Colonic mucosa (tissue), 4 donors: ENCODE data around the gene CRHR1. TPM values are rescaled to one million over a fixed set of nuclear protein-coding genes. Genes with fewer than 3 reads are reported as not detected.
"Not testable (repeated sequence)": the region's sequence is repeated elsewhere in the genome, so short reads cannot be mapped to it uniquely, and the experiment has no call there.

Experiments
- DNase-seq: peaks from one replicate; pipeline ENCODE4 v3.0.0-alpha.2; 2020
- H3K27ac ChIP-seq: fragments of 200-600 bp; one replicate; pipeline ENCODE4 v1.8.0; 2021
- H3K27me3 ChIP-seq: fragments of 200-600 bp; one replicate; pipeline ENCODE4 v1.8.0; 2021
- H3K36me3 ChIP-seq: fragments of 200-600 bp; one replicate; pipeline ENCODE4 v1.8.0; 2021
- H3K4me1 ChIP-seq: fragments of 200-600 bp; one replicate; pipeline ENCODE4 v1.8.0; 2021; ENCODE audit warnings: mild to moderate bottlenecking
- H3K4me3 ChIP-seq: fragments of 200-600 bp; one replicate; pipeline ENCODE4 v1.8.0; 2021
- H3K9ac ChIP-seq, 2 donors: one replicate each; pipeline ENCODE4 v1.7.0; 2013; ENCODE audit warnings: control low read depth in 2 of 2, low read depth in 2 of 2, low read length in 2 of 2
- H3K9me3 ChIP-seq: fragments of 200-600 bp; one replicate; pipeline ENCODE4 v1.8.0; 2021
- CTCF ChIP-seq: fragments of 200-600 bp; IDR thresholded peaks from one replicate; pipeline ENCODE4 v1.8.0; 2022; ENCODE audit warnings: antibody characterized with exemption, mild to moderate bottlenecking
- intact Hi-C: fragments of 100-400 bp; cut with DNase I; formaldehyde crosslinking; loops from one replicate; pipeline ENCODE4 v1.14.1; 2022
- total RNA-seq, 2 donors: library from RNA; stranded (reverse); fragmentation: NEBNext Ultra II Directional in 1 of 2; extraction: Animal tissue kit (Norgen Biotek cat#: 25700) in 1 of 2; gene quantifications; one replicate each; pipeline ENCODE4 v1.2.1, GENCODE V29; 2021
- donor health status: healthy.
- donor health status: DM: no; HTN: no; CAD: no.
- donor health status: DM: no; HTN: no; CAD: no.

The CRHR1 gene
- total RNA-seq, 2 donors from 2014 or later = not detected

- no peak for TF ChIP-seq CTCF
- Histone ChIP-seq H3K4me3 (no peak overlapping the region), H3K9me3 (no peaks in the 10 kb centered on the region), H3K4me1 (no peaks in the 10 kb centered on the region), H3K27me3 (peaks cover 3% of the 10 kb centered on the region), H3K36me3 (no peaks in the 10 kb centered on the region), H3K9ac (no peak overlapping the region), H3K27ac (no peak overlapping the region)
- intact Hi-C loops = no loop called here
- DNase-seq = no peak
These were observed 41.9 kb upstream of the CRHR1 start for GRCh38 chr17:45742251-45742650.

- no peak for TF ChIP-seq CTCF
- no peak overlapping the region for H3K4me3 ChIP-seq
- H3K27me3 ChIP-seq = peaks cover 3% of the 10 kb centered on the region
These were observed 40.3 kb upstream of the CRHR1 start for GRCh38 chr17:45743626-45744326.

GRCh38 chr17:45744826-45745225 is 39.3 kb upstream of the CRHR1 start:
- intact Hi-C loops, DNase-seq, H3K4me1 ChIP-seq, H3K27me3 ChIP-seq, H3K9me3 ChIP-seq, H3K27ac ChIP-seq, H3K9ac ChIP-seq, H3K4me3 ChIP-seq, H3K36me3 ChIP-seq: not testable (repeated sequence)

More at GRCh38 chr17:45743626-45744326, 40.3 kb upstream of the CRHR1 start:
- no peaks in the 10 kb centered on the region for H3K36me3 ChIP-seq
- no peak overlapping the region for H3K9ac ChIP-seq
- no peaks in the 10 kb centered on the region for H3K9me3 ChIP-seq
- H3K27ac ChIP-seq = no peak overlapping the region
- intact Hi-C loops = no loop called here
- no peaks in the 10 kb centered on the region for H3K4me1 ChIP-seq
- DNase-seq = no peak

- Histone ChIP-seq H3K27me3 (peaks cover 3% of the 10 kb centered on the region), H3K9ac (no peak overlapping the region), H3K4me1 (no peaks in the 10 kb centered on the region), H3K9me3 (no peaks in the 10 kb centered on the region), H3K27ac (no peak overlapping the region), H3K4me3 (no peak overlapping the region), H3K36me3 (no peaks in the 10 kb centered on the region)
- no peak for DNase-seq
- intact Hi-C loops = no loop called here
- no peak for TF ChIP-seq CTCF
These were observed 38.3 kb upstream of the CRHR1 start for GRCh38 chr17:45745601-45746494.

GRCh38 chr17:45747911-45748310 is 36.2 kb upstream of the CRHR1 start:
- no peak for DNase-seq
- intact Hi-C loops = no loop called here
- no peak overlapping the region for H3K9ac ChIP-seq
- peaks cover 3% of the 10 kb centered on the region for H3K27me3 ChIP-seq
- H3K27ac ChIP-seq = no peak overlapping the region
- H3K4me3 ChIP-seq = no peak overlapping the region
- TF ChIP-seq CTCF = no peak
- no peaks in the 10 kb centered on the region for H3K9me3 ChIP-seq
- no peaks in the 10 kb centered on the region for H3K36me3 ChIP-seq
- no peaks in the 10 kb centered on the region for H3K4me1 ChIP-seq
